Lower leg skin (tissue), 3 donors: ENCODE results near the gene RPTN.

ENCODE experiments used
- POLR2A ChIP-seq, 2 donors: fragments of 450-650 bp; IDR thresholded peaks; one replicate each; pipeline ENCODE4 v1.6.1; 2016 to 2017; ENCODE audit warnings: antibody characterized with exemption in 2 of 2, mild to moderate bottlenecking in 1 of 2, moderate library complexity in 1 of 2
- TF ChIP-seq, protein P1 (sequence below), 3 donors: fragments of 450-650 bp; IDR thresholded peaks; one replicate each; pipeline ENCODE4 v1.5.1; 2016; ENCODE audit warnings: antibody characterized with exemption in 3 of 3, mild to moderate bottlenecking in 3 of 3, moderate library complexity in 2 of 3

DNA sequence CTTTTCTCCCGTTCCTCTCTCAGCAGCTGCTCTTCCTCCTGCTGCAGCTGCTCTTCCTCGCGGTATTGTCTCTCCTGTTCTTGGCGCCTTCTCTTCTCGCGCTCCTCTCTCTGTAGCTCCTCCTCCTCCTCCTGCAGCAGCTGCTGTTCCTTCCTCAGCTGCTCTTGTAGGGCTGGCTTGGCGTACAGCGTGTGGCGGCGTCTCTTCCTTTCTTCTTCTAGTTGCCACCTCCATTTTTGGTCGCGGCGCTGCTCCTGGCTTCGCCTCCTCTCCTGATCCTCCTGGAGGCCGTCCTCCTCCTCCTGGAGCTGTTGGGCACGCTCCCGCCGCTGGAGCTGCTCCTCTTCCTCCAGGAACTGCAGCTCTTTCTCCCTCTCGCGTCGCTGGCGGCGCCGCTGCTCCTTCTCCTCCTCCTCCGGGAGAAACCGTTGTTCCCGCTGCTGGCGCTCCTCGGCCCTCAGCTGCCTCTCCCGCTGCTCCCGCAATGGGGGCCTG, 48.6 kb downstream of the RPTN start:
- TF ChIP-seq, protein P1, sequence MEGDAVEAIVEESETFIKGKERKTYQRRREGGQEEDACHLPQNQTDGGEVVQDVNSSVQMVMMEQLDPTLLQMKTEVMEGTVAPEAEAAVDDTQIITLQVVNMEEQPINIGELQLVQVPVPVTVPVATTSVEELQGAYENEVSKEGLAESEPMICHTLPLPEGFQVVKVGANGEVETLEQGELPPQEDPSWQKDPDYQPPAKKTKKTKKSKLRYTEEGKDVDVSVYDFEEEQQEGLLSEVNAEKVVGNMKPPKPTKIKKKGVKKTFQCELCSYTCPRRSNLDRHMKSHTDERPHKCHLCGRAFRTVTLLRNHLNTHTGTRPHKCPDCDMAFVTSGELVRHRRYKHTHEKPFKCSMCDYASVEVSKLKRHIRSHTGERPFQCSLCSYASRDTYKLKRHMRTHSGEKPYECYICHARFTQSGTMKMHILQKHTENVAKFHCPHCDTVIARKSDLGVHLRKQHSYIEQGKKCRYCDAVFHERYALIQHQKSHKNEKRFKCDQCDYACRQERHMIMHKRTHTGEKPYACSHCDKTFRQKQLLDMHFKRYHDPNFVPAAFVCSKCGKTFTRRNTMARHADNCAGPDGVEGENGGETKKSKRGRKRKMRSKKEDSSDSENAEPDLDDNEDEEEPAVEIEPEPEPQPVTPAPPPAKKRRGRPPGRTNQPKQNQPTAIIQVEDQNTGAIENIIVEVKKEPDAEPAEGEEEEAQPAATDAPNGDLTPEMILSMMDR (IDR thresholded peaks at IDR 0.05): no peak
- no peak for TF ChIP-seq POLR2A (IDR thresholded peaks at IDR 0.05)
